Gastroesophageal sphincter (tissue), 3 donors: ENCODE measurements around the gene ARID1B.

ENCODE experiments used
- CTCF ChIP-seq, 4 experiments: fragments of 200-600 bp in 2 of 4; fragments of 450-650 bp in 2 of 4; sonication (generic) in 1 of 4; IDR thresholded peaks; one replicate each; pipeline ENCODE4 v1.5.1; 2017 to 2019; ENCODE audit warnings: antibody characterized with exemption in 4 of 4, mild to moderate bottlenecking in 2 of 4, moderate library complexity in 2 of 4
- POLR2A ChIP-seq, 2 donors: fragments of 450-650 bp; IDR thresholded peaks; one replicate each; pipeline ENCODE4 v1.6.1; 2017; ENCODE audit warnings: antibody characterized with exemption in 2 of 2, mild to moderate bottlenecking in 2 of 2, moderate library complexity in 1 of 2

DNA sequence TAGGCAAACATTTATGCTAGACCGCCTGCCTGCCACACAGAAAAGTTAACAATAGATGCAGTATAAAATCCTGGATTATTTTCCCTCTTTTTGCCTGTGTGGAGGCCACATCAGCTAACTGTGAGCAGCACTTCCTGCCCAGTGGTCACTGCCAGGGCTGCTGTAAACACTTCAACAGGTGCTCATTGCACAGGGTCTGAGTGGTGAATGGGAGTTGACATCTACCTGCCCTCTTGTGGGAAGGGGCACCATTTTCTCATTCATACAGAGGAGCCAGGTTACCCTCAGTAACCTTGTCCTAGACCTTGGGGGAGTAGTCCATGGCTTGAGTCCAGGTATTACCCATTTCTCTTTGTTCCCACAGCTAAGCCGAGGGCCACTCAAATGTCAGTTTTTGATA is 310.8 kb downstream of the ARID1B start:
- TF ChIP-seq POLR2A (IDR thresholded peaks at IDR 0.05) (no peak), CTCF (IDR thresholded peaks at IDR 0.05) (no peak)
